ENCODE data around the gene TNFAIP8L2. TPM values are rescaled to one million over a fixed set of nuclear protein-coding genes. Genes with fewer than 3 reads are reported as not detected.

Gene TNFAIP8L2
- total and polyA plus RNA-seq, 2 of the 4 experiments (the other 2 are of a cell fraction): not detected

DNA sequence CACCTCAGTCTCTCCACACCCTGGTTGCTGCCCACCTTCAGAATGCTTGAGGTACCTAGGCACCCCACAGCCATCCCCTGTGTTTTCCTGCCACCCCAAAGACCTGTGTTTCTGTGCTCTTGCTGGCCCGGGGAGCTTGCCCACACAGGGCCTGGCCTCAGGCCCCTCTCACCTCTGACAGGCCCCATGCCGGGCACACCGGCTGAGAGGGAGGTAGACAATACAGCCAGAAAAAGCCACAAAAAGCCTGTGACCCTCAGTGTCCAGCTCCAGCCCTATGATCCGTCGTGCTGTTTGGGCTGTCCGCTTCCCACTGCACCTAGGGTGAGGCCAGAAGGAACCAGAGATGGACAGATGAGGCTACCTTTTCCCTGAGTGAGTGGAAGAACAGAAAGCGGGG, 21.5 kb upstream of the TNFAIP8L2 start:
- Histone ChIP-seq H3K27ac (ENCODE audit: insufficient read depth, low read length) (no peak overlapping the region), H3K9me1 (ENCODE audit: insufficient read depth, low read length) (no peaks in the 10 kb centered on the region; the same call in 1 of the 2 replicates), H4K20me1 (ENCODE audit: insufficient read depth, low read length) (no peaks in the 10 kb centered on the region), H3K4me1 (ENCODE audit: control insufficient read depth, insufficient read depth, low read length) (no peaks in the 10 kb centered on the region), H3K4me3 (ENCODE audit: insufficient read depth, low read depth, low read length) (no peak overlapping the region), H2AK9ac (replicated peaks; ENCODE audit: low read depth, low read length, poor library complexity) (peak overlapping the region; percentile 19), H2AK5ac (ENCODE audit: low read depth, low read length) (no peak overlapping the region), H2BK15ac (ENCODE audit: low read depth, low read length) (no peak overlapping the region), H3K18ac (ENCODE audit: low read depth, low read length) (no peak overlapping the region), H4K5ac (ENCODE audit: low read depth, low read length) (no peak overlapping the region), H3K14ac (replicated peaks; ENCODE audit: low read depth, low read length) (no peak overlapping the region), H2BK120ac (ENCODE audit: low read depth, low read length) (no peak overlapping the region), H3K23ac (ENCODE audit: low read depth, low read length) (no peak overlapping the region), H3K79me1 (ENCODE audit: low read depth in 1 of 2, low read length in 2 of 2) (no peaks in the 10 kb centered on the region), H4K91ac (ENCODE audit: insufficient read depth, low read depth, low read length) (no peak overlapping the region), H4K8ac (ENCODE audit: low read depth in 2 of 2, low read length in 2 of 2) (no peak overlapping the region), H3K36me3 (ENCODE audit: control insufficient read depth, insufficient read depth, low read length) (peaks cover 11% of the 10 kb centered on the region; the same call in 1 of the 2 replicates), H3K56ac (ENCODE audit: extremely low read depth, insufficient read depth, low read length) (no peak overlapping the region), H2BK20ac (ENCODE audit: low read depth, low read length) (no peak overlapping the region), H3K9ac (ENCODE audit: low read depth, low read length) (no peak overlapping the region), H2BK5ac (ENCODE audit: low read depth, low read length, poor library complexity, severe bottlenecking) (no peak overlapping the region), H3K4me2 (ENCODE audit: low read depth, low read length) (no peak overlapping the region), H3K27me3 (ENCODE audit: control insufficient read depth, insufficient read depth, low read length) (peaks cover 9% of the 10 kb centered on the region), H3K4ac (ENCODE audit: low read depth, low read length) (no peak overlapping the region), H3K9me3 (ENCODE audit: control insufficient read depth, insufficient read depth, low read length) (no peaks in the 10 kb centered on the region), H2AFZ (replicated peaks; ENCODE audit: low read length, poor library complexity) (no peak overlapping the region)
- intact Hi-C loops (cut with micrococcal nuclease) (no loop called here), in situ Hi-C loops (cut with MboI; ENCODE audit: low sequenced_read_pairs) (no loop called here), dilution Hi-C loops (cut with HindIII; ENCODE audit: low sequenced_read_pairs, unreplicated experiment) (no loop called here)
- whole genome bisulfite sequencing, 2 experiments (ENCODE audit: extremely low coverage in 2 of 2, insufficient read length in 1 of 2): 100% methylated on average over 4 of the region's 7 CpGs; no CpG with 5 or more reads in 1 of the 2 experiments
- no TSS peak for BruUV-seq (replicated peaks)
- POLR2A ChIA-PET (ENCODE audit: unreplicated experiment): no interaction called here
- TF ChIP-seq CHD1 (IDR thresholded peaks at IDR 0.05; ENCODE audit: low read depth, low read length): no peak
- CTCF ChIA-PET: interaction anchor here (0.8 kb wide), 1 partner anchor 13 kb away, joined by 3 read pairs; no protein-coding TSS in a partner anchor
- ATAC-seq (ENCODE audit: low read depth) (no peak), DNase-seq (no peak)

All from IMR-90 (cell line).